Measurements from ENCODE around the gene ZNF836.
"Not testable (repeated sequence)": the region's sequence is repeated elsewhere in the genome, so short reads cannot be mapped to it uniquely, and the experiment has no call there.

The ZNF836 gene

DNA sequence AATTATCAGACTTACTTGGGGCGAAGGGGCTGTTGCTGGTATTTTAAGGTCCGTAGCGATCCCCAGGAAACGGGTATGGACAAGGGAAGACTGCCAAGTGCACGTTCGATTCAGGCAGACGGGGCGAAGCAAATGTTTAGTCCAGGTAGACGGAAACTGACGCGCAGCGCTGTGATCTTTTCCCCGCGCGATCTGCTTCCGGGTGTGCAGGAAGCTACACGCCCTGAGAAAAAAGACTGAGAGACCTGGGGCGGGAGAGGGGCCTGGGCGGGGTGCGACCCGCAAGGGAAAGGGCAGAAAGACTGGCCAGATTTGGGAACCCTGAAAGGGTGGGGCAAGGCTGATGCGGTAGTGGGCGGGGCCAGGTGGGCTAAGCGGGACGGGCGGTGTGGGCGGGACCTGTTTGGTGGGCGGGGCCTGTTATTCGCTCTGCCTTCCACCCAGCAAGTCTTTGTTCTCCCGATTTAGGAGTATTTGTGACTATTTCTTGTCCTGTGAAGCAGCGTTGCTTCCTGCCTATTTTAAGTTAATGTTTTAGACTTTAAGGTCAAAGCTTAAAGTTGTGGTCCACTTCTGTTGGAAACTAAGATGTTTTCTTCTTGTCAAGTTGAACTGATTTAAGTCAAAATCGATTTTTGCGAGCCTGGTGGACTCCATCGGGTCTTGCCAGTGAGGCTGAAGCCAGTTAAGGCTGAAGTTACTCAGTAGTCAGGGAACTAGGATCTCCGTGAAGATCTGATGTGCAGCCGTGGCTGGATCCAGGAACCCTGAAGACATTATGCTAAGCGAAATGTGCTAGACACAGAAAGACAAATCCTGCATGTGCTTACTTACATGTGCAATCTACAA, at the start of gene ZNF836:
TSS of gene ZNF836 (minus strand) at position 301 of the 849 bp plus-strand sequence. CDS start 3,549 bp downstream, outside the sequence.
- H3K4me1 Mint-ChIP-seq = peaks cover 16% of the 10 kb centered on the region
- peaks cover 38% of the 10 kb centered on the region for H3K36me3 Mint-ChIP-seq
- peak within 1 kb of the TSS; percentile 98 for H3K27ac Mint-ChIP-seq
- DNase-seq (ENCODE audit: low spot score in 2 of 2) (peak; percentile 77 to 90), ATAC-seq (peak; percentile 94)
- no peaks in the 10 kb centered on the region for H3K9me3 Mint-ChIP-seq
- peak within 1 kb of the TSS; percentile 88 for H3K4me3 Mint-ChIP-seq

- peaks cover 12% of the 10 kb centered on the region for H3K4me1 Mint-ChIP-seq
- no peak overlapping the region for H3K4me3 Mint-ChIP-seq
- H3K36me3 Mint-ChIP-seq = peaks cover 100% of the 10 kb centered on the region
- ATAC-seq (no peak), DNase-seq (ENCODE audit: low spot score in 2 of 2) (no peak)
- no peaks in the 10 kb centered on the region for H3K9me3 Mint-ChIP-seq
- peak overlapping the region; percentile 63 for H3K27ac Mint-ChIP-seq
Observed at GRCh38 chr19:52221031-52221430, 49.6 kb upstream of the ZNF836 start.

GRCh38 chr19:52219611-52220010, 48.2 kb upstream of the ZNF836 start:
- H3K36me3 Mint-ChIP-seq = peaks cover 100% of the 10 kb centered on the region
- no peaks in the 10 kb centered on the region for H3K9me3 Mint-ChIP-seq
- no peak overlapping the region for H3K4me3 Mint-ChIP-seq
- H3K4me1 Mint-ChIP-seq = peaks cover 5% of the 10 kb centered on the region
- ATAC-seq (no peak), DNase-seq (ENCODE audit: low spot score in 2 of 2) (no peak)
- H3K27ac Mint-ChIP-seq = peak overlapping the region; percentile 74

- H3K9me3 Mint-ChIP-seq = no peaks in the 10 kb centered on the region
- H3K4me1 Mint-ChIP-seq = peaks cover 5% of the 10 kb centered on the region
Observed at GRCh38 chr19:52217576-52217975, 46.2 kb upstream of the ZNF836 start.

GRCh38 chr19:52216401-52216800, 45.0 kb upstream of the ZNF836 start:
- no peak for ATAC-seq
- H3K4me1 Mint-ChIP-seq = peaks cover 5% of the 10 kb centered on the region
- no peaks in the 10 kb centered on the region for H3K9me3 Mint-ChIP-seq
- DNase-seq (ENCODE audit: low spot score in 2 of 2) = no peak
- H3K27ac Mint-ChIP-seq = peak overlapping the region; percentile 56
- H3K4me3 Mint-ChIP-seq = no peak overlapping the region
- H3K36me3 Mint-ChIP-seq = peaks cover 100% of the 10 kb centered on the region

More at GRCh38 chr19:52217576-52217975, 46.2 kb upstream of the ZNF836 start:
- ATAC-seq = no peak
- DNase-seq (ENCODE audit: low spot score in 2 of 2) = no peak
- peak overlapping the region; percentile 21 for H3K27ac Mint-ChIP-seq
- H3K4me3 Mint-ChIP-seq = no peak overlapping the region
- H3K36me3 Mint-ChIP-seq = peaks cover 100% of the 10 kb centered on the region

GRCh38 chr19:52214241-52214640, 42.8 kb upstream of the ZNF836 start:
- H3K27ac Mint-ChIP-seq = peak overlapping the region; percentile 37
- no peak for DNase-seq (ENCODE audit: low spot score in 2 of 2)

GRCh38 chr19:52212572-52213255, 41.3 kb upstream of the ZNF836 start:
- H3K36me3 Mint-ChIP-seq = peaks cover 100% of the 10 kb centered on the region
- H3K27ac Mint-ChIP-seq = peak overlapping the region; percentile 83
- peaks cover 3% of the 10 kb centered on the region for H3K4me1 Mint-ChIP-seq

More at GRCh38 chr19:52214241-52214640, 42.8 kb upstream of the ZNF836 start:
- Mint-ChIP-seq H3K9me3 (no peaks in the 10 kb centered on the region), H3K4me1 (peaks cover 5% of the 10 kb centered on the region), H3K4me3 (no peak overlapping the region), H3K36me3 (peaks cover 100% of the 10 kb centered on the region)
- ATAC-seq = no peak

DNA sequence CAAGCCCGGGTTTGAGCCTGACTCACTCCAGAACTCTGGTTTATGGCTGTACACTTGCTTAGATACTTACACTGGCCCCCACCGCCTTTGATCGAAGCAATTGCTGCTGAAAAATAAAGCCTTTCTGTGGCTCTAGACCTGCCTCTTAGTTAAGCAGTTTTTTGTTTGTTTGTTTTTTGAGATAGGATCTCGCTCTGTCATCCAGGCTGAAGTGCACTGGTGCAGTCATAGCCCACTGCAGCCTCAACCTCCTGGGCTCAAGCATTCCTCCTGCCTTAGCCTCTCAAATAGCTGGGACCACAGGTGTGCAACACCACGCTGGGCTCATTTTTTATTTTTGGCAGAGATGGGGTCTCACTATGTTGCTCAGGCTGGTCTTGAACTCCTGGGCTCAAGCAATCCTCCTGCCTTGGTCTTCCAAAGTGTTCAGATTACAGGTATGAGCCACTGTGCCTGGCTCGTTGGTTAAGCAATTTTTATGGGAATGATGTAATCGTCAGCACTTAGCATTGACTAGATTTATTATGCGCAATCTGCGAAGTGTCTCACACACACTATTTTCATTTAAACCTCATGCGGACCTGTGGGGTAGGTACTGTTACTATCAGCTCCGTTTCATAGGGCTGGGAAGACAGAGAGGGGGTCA, 40.6 kb upstream of the ZNF836 start:
- Mint-ChIP-seq H3K27ac (no peak overlapping the region), H3K36me3 (peaks cover 100% of the 10 kb centered on the region), H3K4me1 (no peaks in the 10 kb centered on the region), H3K9me3 (no peaks in the 10 kb centered on the region), H3K4me3 (no peak overlapping the region)
- DNase-seq (ENCODE audit: low spot score in 2 of 2) (no peak), ATAC-seq (no peak)

More at GRCh38 chr19:52212572-52213255, 41.3 kb upstream of the ZNF836 start:
- DNase-seq (ENCODE audit: low spot score in 2 of 2) (no peak), ATAC-seq (no peak)
- Mint-ChIP-seq H3K9me3 (no peaks in the 10 kb centered on the region), H3K4me3 (no peak overlapping the region)

GRCh38 chr19:52211203-52211602, 39.8 kb upstream of the ZNF836 start:
- DNase-seq (ENCODE audit: low spot score in 2 of 2) (no peak), ATAC-seq (no peak)
- peaks cover 100% of the 10 kb centered on the region for H3K36me3 Mint-ChIP-seq
- H3K4me1 Mint-ChIP-seq = no peaks in the 10 kb centered on the region
- H3K9me3 Mint-ChIP-seq = no peaks in the 10 kb centered on the region
- no peak overlapping the region for H3K4me3 Mint-ChIP-seq
- H3K27ac Mint-ChIP-seq = no peak overlapping the region

GRCh38 chr19:52206481-52206880, 35.1 kb upstream of the ZNF836 start:
- Mint-ChIP-seq H3K4me3 (no peak overlapping the region), H3K9me3 (no peaks in the 10 kb centered on the region), H3K4me1 (peaks cover 43% of the 10 kb centered on the region), H3K27ac (peak overlapping the region; percentile 63), H3K36me3 (peaks cover 100% of the 10 kb centered on the region)
- DNase-seq (ENCODE audit: low spot score in 2 of 2) = no peak
- no peak for ATAC-seq

GRCh38 chr19:52200755-52201391, 29.5 kb upstream of the ZNF836 start:
- not testable (repeated sequence) for ATAC-seq; DNase-seq (ENCODE audit: low spot score in 2 of 2); H3K4me3 Mint-ChIP-seq; H3K9me3 Mint-ChIP-seq
- Mint-ChIP-seq H3K36me3 (peaks cover 83% of the 10 kb centered on the region), H3K27ac (peak overlapping the region; percentile 38), H3K4me1 (peaks cover 65% of the 10 kb centered on the region)

DNA sequence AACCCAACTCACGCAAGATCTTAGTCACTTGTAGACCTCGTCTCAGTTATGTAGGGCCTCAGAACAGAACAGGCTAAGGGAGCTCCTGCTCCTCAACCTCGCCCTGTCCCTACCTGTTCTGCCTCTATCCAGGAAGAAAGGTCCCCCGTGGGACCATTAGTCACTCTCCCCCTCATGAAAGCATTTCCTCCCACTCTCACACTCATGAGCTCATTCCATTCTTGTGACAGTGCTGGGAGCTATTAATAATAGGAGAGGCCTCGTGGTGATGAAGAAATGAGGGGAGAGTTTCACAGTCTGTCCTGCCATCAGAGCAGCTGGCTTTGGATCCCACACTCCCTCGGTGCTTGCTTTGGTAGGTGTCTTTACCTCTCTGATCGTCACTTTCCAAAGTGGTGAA, 28.6 kb upstream of the ZNF836 start:
- no peak overlapping the region for H3K4me3 Mint-ChIP-seq
- peaks cover 57% of the 10 kb centered on the region for H3K4me1 Mint-ChIP-seq
- ATAC-seq = peak; percentile 34
- no peak for DNase-seq (ENCODE audit: low spot score in 2 of 2)
- peak overlapping the region; percentile 54 for H3K27ac Mint-ChIP-seq
- H3K9me3 Mint-ChIP-seq = no peaks in the 10 kb centered on the region
- H3K36me3 Mint-ChIP-seq = peaks cover 81% of the 10 kb centered on the region

DNA sequence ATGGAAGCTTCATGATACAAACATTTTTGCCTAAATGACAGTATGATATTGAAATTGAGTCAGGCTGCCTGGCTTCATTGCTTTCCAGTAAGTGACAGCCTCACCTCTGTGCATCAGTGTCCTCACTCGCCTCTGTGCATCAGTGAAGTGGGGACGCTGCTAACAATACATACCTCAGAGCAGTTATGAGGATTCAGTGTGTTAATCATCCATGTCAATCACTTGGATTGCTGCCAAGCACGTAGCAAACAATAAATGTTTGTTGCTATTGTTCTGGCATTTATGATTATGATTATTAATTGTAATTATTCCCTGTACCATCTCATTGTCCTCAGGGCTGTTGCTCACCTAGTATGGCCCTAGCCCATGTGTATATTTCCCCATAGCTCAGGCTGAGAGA, 27.3 kb upstream of the ZNF836 start:
- DNase-seq (ENCODE audit: low spot score in 2 of 2) = no peak

GRCh38 chr19:52197964-52198363, 26.5 kb upstream of the ZNF836 start:
- H3K4me1 Mint-ChIP-seq = peaks cover 53% of the 10 kb centered on the region
- H3K4me3 Mint-ChIP-seq = no peak overlapping the region
- H3K36me3 Mint-ChIP-seq = peaks cover 80% of the 10 kb centered on the region
- H3K27ac Mint-ChIP-seq = no peak overlapping the region
- no peak for DNase-seq (ENCODE audit: low spot score in 2 of 2)
- H3K9me3 Mint-ChIP-seq = no peaks in the 10 kb centered on the region
- no peak for ATAC-seq

More for the DNA sequence above, 27.3 kb upstream of the ZNF836 start:
- Mint-ChIP-seq H3K9me3 (no peaks in the 10 kb centered on the region), H3K27ac (no peak overlapping the region), H3K36me3 (peaks cover 80% of the 10 kb centered on the region), H3K4me3 (no peak overlapping the region), H3K4me1 (peaks cover 56% of the 10 kb centered on the region)
- no peak for ATAC-seq
